Measurements from ENCODE around the gene PLB1.

Gene PLB1

GRCh38 chr2:28620801-28621171 is 124.9 kb downstream of the PLB1 start:
- DNase-seq (ENCODE audit: extremely low read depth, low read depth), result no peak
- no peak for TF ChIP-seq CTCF (IDR thresholded peaks at IDR 0.05; ENCODE audit: low read depth, low read length)

GRCh38 chr2:28621172-28622100 is 125.6 kb downstream of the PLB1 start:
- peak; percentile 30 for TF ChIP-seq CTCF (IDR thresholded peaks at IDR 0.05; ENCODE audit: low read depth, low read length)
- peak; percentile 57 for DNase-seq (ENCODE audit: extremely low read depth, low read depth)

- TF ChIP-seq CTCF (IDR thresholded peaks at IDR 0.05; ENCODE audit: low read depth, low read length), result no peak
- DNase-seq (ENCODE audit: extremely low read depth, low read depth), result no peak
These were observed 126.2 kb downstream of the PLB1 start for GRCh38 chr2:28622101-28622499.

GRCh38 chr2:28623582-28624405 is 127.9 kb downstream of the PLB1 start:
- DNase-seq (ENCODE audit: extremely low read depth, low read depth), result no peak
- TF ChIP-seq CTCF (IDR thresholded peaks at IDR 0.05; ENCODE audit: low read depth, low read length), result no peak

- no peak for TF ChIP-seq CTCF (IDR thresholded peaks at IDR 0.05; ENCODE audit: low read depth, low read length)
These were observed 128.6 kb downstream of the PLB1 start for GRCh38 chr2:28624436-28624792.

GRCh38 chr2:28624793-28625701 is 129.2 kb downstream of the PLB1 start:
- TF ChIP-seq CTCF (IDR thresholded peaks at IDR 0.05; ENCODE audit: low read depth, low read length), result no peak; the same call in 1 of the 2 replicates
- DNase-seq (ENCODE audit: extremely low read depth, low read depth), result no peak

More at GRCh38 chr2:28624436-28624792, 128.6 kb downstream of the PLB1 start:
- no peak for DNase-seq (ENCODE audit: extremely low read depth, low read depth)
